Hepatocyte (in vitro differentiated cells): ENCODE measurements around the gene PRELID1. TPM values are rescaled to one million over a fixed set of nuclear protein-coding genes. Genes with fewer than 3 reads are reported as not detected.

Experiments
- DNase-seq: peaks from one replicate; pipeline ENCODE4 v3.0.0-alpha.2; 2016; ENCODE audit warnings: low spot score
- H2AFZ ChIP-seq: fragments of 200-600 bp; sonication (generic); 2 replicates; pipeline ENCODE4 v1.6.0; 2016; ENCODE audit warnings: antibody characterized with exemption, mild to moderate bottlenecking
- H3K27ac ChIP-seq: fragments of 200-600 bp; sonication (generic); 2 replicates; pipeline ENCODE4 v1.5.1; 2016; ENCODE audit warnings: mild to moderate bottlenecking
- H3K27me3 ChIP-seq: fragments of 200-600 bp; sonication (generic); 2 replicates; pipeline ENCODE4 v1.6.1; 2016
- H3K36me3 ChIP-seq: fragments of 200-600 bp; sonication (generic); replicated peaks from 2 replicates; pipeline ENCODE4 v1.5.1; 2016; ENCODE audit warnings: low read depth; ENCODE audit not compliant: insufficient read depth
- H3K4me1 ChIP-seq: fragments of 200-600 bp; sonication (generic); 2 replicates; pipeline ENCODE4 v1.5.1; 2016; ENCODE audit warnings: mild to moderate bottlenecking, moderate library complexity; ENCODE audit not compliant: insufficient read depth
- H3K4me2 ChIP-seq: fragments of 200-600 bp; sonication (generic); 2 replicates; pipeline ENCODE4 v1.6.0; 2016
- H3K4me3 ChIP-seq: fragments of 200-600 bp; sonication (generic); 2 replicates; pipeline ENCODE4 v1.5.1; 2016; ENCODE audit warnings: mild to moderate bottlenecking
- H3K79me2 ChIP-seq: fragments of 200-600 bp; sonication (generic); 2 replicates; pipeline ENCODE4 v1.6.0; 2017; ENCODE audit warnings: mild to moderate bottlenecking
- H3K9me2 ChIP-seq: fragments of 200-600 bp; sonication (generic); replicated peaks from 2 replicates; pipeline ENCODE4 v1.6.0; 2017; ENCODE audit warnings: mild to moderate bottlenecking; ENCODE audit not compliant: insufficient read depth
- H3K9me3 ChIP-seq: fragments of 200-600 bp; sonication (generic); 2 replicates; pipeline ENCODE4 v1.5.1; 2016; ENCODE audit warnings: low read depth, mild to moderate bottlenecking
- H4K20me1 ChIP-seq: fragments of 200-600 bp; sonication (generic); 2 replicates; pipeline ENCODE4 v1.6.0; 2016; ENCODE audit warnings: mild to moderate bottlenecking; ENCODE audit not compliant: insufficient read depth, poor library complexity, severe bottlenecking
- EZH2 ChIP-seq: fragments of 200-600 bp; sonication (generic); IDR thresholded peaks from 2 replicates; pipeline ENCODE4 v1.6.1; 2016; ENCODE audit warnings: antibody characterized with exemption, mild to moderate bottlenecking, borderline replicate concordance
- EZH2phosphoT487 ChIP-seq: fragments of 200-600 bp; sonication (generic); IDR thresholded peaks from one replicate; pipeline ENCODE4 v1.6.1; 2018; ENCODE audit warnings: antibody characterized with exemption, mild to moderate bottlenecking, low read depth, moderate library complexity; ENCODE audit not compliant: unreplicated experiment, severe bottlenecking
- WGBS: methylation state at CpG from one replicate; pipeline ENCODE4 v1.1.6; 2016; ENCODE audit warnings: low lambda C conversion rate; ENCODE audit errors: missing lambda C conversion rate; 5-methylcytosine and 5-hydroxymethylcytosine counted together
- polyA plus RNA-seq: library from polyadenylated mRNA; unstranded; fragments of >200 nt; fragmentation: Nextera tagmentation; extraction: Ambion mirVana; gene quantifications from 2 replicates; pipeline ENCODE4 v1.2.1, GENCODE V29; 2016
- total RNA-seq: library from RNA; depleted of rRNA; stranded (reverse); fragments of >200 nt; gene quantifications from 2 replicates; pipeline ENCODE4 v1.2.3, GENCODE V29; 2014
- TF ChIP-seq, protein P1 (sequence below): fragments of 200-600 bp; sonication (generic); IDR thresholded peaks from 2 replicates; pipeline ENCODE4 v1.5.1; 2016; ENCODE audit warnings: antibody characterized with exemption, mild to moderate bottlenecking; ENCODE audit not compliant: poor library complexity

Gene PRELID1
- total and polyA plus RNA-seq, 2 experiments from 2014 or later, result 228 to 282 TPM

DNA sequence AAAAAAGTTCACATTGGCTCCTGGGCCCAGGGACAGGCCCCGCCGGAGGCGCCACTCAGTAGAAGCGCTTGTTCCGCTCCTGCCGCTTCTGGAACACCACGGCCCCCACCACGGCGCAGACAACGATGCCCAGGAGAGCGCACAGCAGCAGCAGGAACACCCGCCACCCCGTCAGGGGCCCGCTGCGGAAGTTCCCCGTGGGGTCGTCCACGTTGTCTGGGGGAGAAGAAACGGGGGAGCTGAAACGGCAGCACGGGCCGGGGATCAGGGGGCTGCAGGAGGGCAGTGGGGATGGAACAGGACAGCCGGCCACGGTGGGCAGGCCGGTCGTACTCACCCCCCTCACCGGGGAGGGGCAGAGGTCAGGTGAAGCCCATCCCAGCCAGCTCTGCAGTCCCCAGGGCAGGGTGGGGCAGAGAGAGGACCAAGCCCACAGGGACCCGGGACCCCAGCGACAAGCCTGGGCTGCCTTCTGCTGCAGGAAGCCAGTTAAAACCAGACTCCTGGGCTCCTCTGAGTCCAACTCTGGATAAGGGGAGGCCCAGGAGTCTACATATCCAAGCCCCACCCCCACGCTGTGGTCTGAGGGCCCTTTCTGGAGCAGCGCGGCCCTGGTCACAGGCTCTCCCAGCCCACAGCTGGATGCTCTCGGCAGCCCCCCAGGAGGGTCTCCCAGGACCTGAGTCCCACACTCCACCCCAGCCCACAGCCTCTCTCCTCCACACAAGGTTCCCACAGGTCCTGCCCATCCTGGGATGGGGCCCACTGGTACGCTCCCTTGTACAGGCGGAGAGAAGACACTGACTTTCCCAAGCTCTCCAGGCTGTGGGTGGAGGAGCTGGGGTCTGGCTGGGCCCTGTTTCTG is 28.7 kb downstream of the PRELID1 start:
- no peaks in the 10 kb centered on the region for H3K27me3 ChIP-seq
- H3K4me2 ChIP-seq, result no peak overlapping the region
- no peaks in the 10 kb centered on the region for H3K36me3 ChIP-seq

DNA sequence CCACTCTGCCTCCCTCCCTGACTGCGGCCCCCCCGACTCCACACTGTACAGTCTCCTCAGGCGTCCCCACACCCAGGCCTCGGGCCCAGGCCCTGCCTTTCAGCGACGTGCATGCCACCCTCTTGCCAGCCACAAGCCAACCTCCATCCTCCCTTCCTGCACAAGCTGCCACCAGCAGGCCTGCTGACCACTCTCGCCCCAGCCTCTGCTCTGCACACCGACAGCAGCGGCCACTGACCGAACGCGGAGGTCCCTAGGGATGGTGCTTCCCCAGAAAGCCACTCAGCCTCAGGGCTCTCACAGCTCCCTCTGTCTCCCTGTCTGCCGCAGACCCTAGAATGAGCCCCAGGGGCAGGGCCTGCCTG is 29.3 kb downstream of the PRELID1 start:
- H3K4me3 ChIP-seq, result no peak overlapping the region
- H4K20me1 ChIP-seq, result no peaks in the 10 kb centered on the region
- no peak for DNase-seq
- no peak overlapping the region for H3K27ac ChIP-seq
- H3K27me3 ChIP-seq, result no peaks in the 10 kb centered on the region
- no peaks in the 10 kb centered on the region for H3K4me1 ChIP-seq
- no peaks in the 10 kb centered on the region for H3K9me2 ChIP-seq
- H2AFZ ChIP-seq, result no peak overlapping the region
- WGBS, result 95% methylated on average over 13 of the region's 13 CpGs
- no peak overlapping the region for H3K4me2 ChIP-seq
- no peaks in the 10 kb centered on the region for H3K36me3 ChIP-seq
- TF ChIP-seq, protein P1, sequence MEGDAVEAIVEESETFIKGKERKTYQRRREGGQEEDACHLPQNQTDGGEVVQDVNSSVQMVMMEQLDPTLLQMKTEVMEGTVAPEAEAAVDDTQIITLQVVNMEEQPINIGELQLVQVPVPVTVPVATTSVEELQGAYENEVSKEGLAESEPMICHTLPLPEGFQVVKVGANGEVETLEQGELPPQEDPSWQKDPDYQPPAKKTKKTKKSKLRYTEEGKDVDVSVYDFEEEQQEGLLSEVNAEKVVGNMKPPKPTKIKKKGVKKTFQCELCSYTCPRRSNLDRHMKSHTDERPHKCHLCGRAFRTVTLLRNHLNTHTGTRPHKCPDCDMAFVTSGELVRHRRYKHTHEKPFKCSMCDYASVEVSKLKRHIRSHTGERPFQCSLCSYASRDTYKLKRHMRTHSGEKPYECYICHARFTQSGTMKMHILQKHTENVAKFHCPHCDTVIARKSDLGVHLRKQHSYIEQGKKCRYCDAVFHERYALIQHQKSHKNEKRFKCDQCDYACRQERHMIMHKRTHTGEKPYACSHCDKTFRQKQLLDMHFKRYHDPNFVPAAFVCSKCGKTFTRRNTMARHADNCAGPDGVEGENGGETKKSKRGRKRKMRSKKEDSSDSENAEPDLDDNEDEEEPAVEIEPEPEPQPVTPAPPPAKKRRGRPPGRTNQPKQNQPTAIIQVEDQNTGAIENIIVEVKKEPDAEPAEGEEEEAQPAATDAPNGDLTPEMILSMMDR, result no peak
- TF ChIP-seq EZH2 (no peak), EZH2phosphoT487 (no peak)
- H3K9me3 ChIP-seq, result no peaks in the 10 kb centered on the region
- H3K79me2 ChIP-seq, result no peaks in the 10 kb centered on the region

More for the DNA sequence above, 28.7 kb downstream of the PRELID1 start:
- Histone ChIP-seq H3K79me2 (no peaks in the 10 kb centered on the region), H2AFZ (no peak overlapping the region), H3K9me3 (no peaks in the 10 kb centered on the region), H3K9me2 (no peaks in the 10 kb centered on the region), H3K4me3 (no peak overlapping the region), H3K4me1 (no peaks in the 10 kb centered on the region), H3K27ac (no peak overlapping the region), H4K20me1 (no peaks in the 10 kb centered on the region)
- WGBS, result 98% methylated on average over 31 of the region's 35 CpGs
- no peak for DNase-seq
- TF ChIP-seq, protein P1, result no peak
- TF ChIP-seq EZH2, result no peak
- TF ChIP-seq EZH2phosphoT487, result no peak

DNA sequence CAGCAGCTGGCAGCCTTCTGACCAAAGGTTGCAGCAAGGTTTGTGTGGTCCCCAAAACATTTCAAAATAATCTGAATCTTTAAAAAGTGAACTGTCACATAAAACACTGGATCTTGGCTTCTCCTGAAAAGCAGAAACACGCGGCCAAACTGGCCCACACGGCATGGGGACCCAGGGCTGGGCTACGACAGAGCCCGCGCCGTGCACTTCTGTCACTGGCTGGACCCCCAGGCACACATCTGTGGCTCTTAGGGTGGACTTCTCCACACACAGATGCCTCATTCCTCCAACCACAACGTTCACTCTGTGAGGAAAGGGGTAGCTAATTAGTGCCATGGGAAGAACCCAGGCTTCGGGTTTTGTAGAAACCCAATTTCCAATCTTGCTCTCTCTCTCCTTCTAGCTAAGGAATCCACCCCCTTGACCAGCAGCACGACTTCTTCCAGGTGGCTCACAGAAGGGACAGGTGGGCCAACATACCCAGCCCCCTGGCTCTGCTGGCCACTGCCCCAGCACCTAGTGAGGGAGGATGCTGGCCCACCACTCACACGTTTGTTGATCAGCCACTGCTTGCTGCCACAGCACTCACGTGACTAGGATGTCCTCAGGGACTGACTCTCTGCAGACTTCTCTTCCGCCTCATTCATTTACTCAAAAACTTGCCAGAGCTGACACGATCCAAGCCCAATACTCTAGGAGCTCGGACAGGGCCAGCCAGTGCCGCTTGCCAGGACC is 30.0 kb downstream of the PRELID1 start:
- H3K27ac ChIP-seq, result no peak overlapping the region
- no peak for TF ChIP-seq EZH2phosphoT487
- no peak for TF ChIP-seq EZH2
- TF ChIP-seq, protein P1, result no peak
- no peaks in the 10 kb centered on the region for H3K27me3 ChIP-seq
- no peaks in the 10 kb centered on the region for H4K20me1 ChIP-seq
- H3K9me2 ChIP-seq, result no peaks in the 10 kb centered on the region
- WGBS, result 94% methylated on average over 16 of the region's 16 CpGs
- no peak overlapping the region for H3K4me2 ChIP-seq
- H2AFZ ChIP-seq, result no peak overlapping the region
- H3K4me1 ChIP-seq, result no peaks in the 10 kb centered on the region
- H3K36me3 ChIP-seq, result no peaks in the 10 kb centered on the region
- no peak overlapping the region for H3K4me3 ChIP-seq
- no peaks in the 10 kb centered on the region for H3K9me3 ChIP-seq
- no peaks in the 10 kb centered on the region for H3K79me2 ChIP-seq
- DNase-seq, result no peak
